Measurements from ENCODE around the gene PITPNM1. TPM values are rescaled to one million over a fixed set of nuclear protein-coding genes. Genes with fewer than 3 reads are reported as not detected.

Gene PITPNM1
- total and polyA plus RNA-seq, 2 experiments from 2014 or later: 9.1 to 57.1 TPM

DNA sequence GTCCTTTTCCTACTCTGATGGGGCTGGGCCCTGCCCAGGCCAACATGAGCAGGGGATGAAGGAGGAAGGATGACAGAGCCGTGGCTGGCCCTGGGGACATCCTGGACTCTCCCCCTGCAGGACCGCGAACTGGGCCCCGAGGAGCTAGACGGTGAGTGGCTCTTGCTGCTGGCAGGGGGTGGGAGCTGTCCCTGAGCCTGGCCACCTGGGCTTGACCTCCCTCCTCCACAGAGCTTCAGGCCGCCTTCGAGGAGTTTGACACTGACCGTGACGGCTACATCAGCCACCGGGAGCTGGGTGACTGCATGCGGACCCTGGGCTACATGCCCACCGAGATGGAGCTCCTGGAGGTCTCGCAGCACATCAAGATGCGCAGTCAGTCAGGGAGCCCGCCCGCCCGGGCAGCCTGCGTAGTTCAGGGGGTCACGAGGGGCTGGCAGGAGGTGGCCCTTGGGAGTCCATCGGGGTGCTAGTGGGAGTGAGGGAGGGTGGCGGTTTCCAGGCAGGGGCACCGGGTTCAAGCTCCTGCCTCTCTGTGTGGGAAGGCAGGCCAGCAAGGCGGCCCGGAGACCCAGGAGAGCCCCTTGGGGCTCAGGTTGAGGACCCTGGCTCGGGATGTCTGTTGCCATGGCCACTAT, 49.0 kb downstream of the PITPNM1 start:
- no peaks in the 10 kb centered on the region for H3F3A ChIP-seq (replicated peaks; ENCODE audit: low read depth)
- H2AFZ ChIP-seq: no peak overlapping the region
- no peak overlapping the region for H3K27ac ChIP-seq (ENCODE audit: low read depth)
- H3K36me3 ChIP-seq (ENCODE audit: insufficient read depth): no peaks in the 10 kb centered on the region
- no peak for ATAC-seq
- H3K27ac Mint-ChIP-seq: no peak overlapping the region
- H3K9me2 ChIP-seq (ENCODE audit: insufficient read depth): no peaks in the 10 kb centered on the region
- no peaks in the 10 kb centered on the region for H3K4me1 Mint-ChIP-seq
- no peaks in the 10 kb centered on the region for H3K4me1 ChIP-seq (ENCODE audit: insufficient read depth)
- no peaks in the 10 kb centered on the region for H3K36me3 Mint-ChIP-seq (ENCODE audit: low read depth)
- no peak for DNase-seq (ENCODE audit: low spot score)
- no peaks in the 10 kb centered on the region for H3K79me2 ChIP-seq (replicated peaks; ENCODE audit: insufficient read depth)
- no peak overlapping the region for H3K4me3 ChIP-seq
- no peak overlapping the region for H3K4me2 ChIP-seq
- TF ChIP-seq POLR2AphosphoS5 (IDR thresholded peaks at IDR 0.05; ENCODE audit: low read depth): no peak
- TF ChIP-seq, protein P1, sequence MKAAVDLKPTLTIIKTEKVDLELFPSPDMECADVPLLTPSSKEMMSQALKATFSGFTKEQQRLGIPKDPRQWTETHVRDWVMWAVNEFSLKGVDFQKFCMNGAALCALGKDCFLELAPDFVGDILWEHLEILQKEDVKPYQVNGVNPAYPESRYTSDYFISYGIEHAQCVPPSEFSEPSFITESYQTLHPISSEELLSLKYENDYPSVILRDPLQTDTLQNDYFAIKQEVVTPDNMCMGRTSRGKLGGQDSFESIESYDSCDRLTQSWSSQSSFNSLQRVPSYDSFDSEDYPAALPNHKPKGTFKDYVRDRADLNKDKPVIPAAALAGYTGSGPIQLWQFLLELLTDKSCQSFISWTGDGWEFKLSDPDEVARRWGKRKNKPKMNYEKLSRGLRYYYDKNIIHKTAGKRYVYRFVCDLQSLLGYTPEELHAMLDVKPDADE (IDR thresholded peaks at IDR 0.05): no peak
- TF ChIP-seq JUNB (IDR thresholded peaks at IDR 0.05; ENCODE audit: unreplicated experiment): no peak
- TF ChIP-seq STAT1 (IDR thresholded peaks at IDR 0.05; ENCODE audit: unreplicated experiment): no peak
- no peak for TF ChIP-seq CREB1 (CRISPR knock-in tag; IDR thresholded peaks at IDR 0.05; ENCODE audit: low read depth)
- TF ChIP-seq NANOG (IDR thresholded peaks at IDR 0.05; ENCODE audit: borderline replicate concordance): no peak
- H3K27me3 Mint-ChIP-seq (ENCODE audit: insufficient read depth, low read depth, poor library complexity): peaks cover 4% of the 10 kb centered on the region
- H3K9me3 Mint-ChIP-seq: no peaks in the 10 kb centered on the region
- H4K20me1 ChIP-seq (replicated peaks; ENCODE audit: insufficient read depth): no peaks in the 10 kb centered on the region
- no peaks in the 10 kb centered on the region for H3K27me3 ChIP-seq (ENCODE audit: insufficient read depth)
- H3K4me3 Mint-ChIP-seq: no peak overlapping the region

DNA sequence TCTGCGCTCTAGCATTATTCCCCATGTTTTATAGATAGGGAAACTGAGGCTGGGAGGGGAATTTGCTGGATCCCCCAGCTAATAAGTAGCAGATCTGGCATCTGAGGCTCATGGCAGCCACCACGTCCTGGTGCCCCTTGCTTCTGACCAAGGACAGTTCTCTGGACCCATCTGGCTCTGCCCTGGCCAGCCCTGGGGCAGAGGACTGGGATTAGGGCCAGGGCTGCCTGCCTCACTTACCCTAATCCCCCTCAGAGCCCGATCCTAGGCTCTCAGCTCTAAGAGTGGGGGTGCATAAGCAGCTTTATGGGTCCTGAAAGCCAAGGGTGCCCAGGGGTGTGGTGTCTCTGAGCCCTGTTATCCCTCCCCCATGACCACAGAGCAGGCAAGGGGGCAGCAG, 50.1 kb downstream of the PITPNM1 start, which contains the start of gene CABP4:
Gene CABP4 (plus strand): TSS at position 301 of the 400 bp plus-strand sequence. CDS start 70 bp downstream, at position 371.
- H3K4me3 Mint-ChIP-seq: no peak within 1 kb of the TSS; the same call in 2 of the 3 replicates
- H3K4me1 ChIP-seq (ENCODE audit: insufficient read depth): no peaks in the 10 kb centered on the region
- H3K79me2 ChIP-seq (replicated peaks; ENCODE audit: insufficient read depth): no peaks in the 10 kb centered on the region
- DNase-seq (ENCODE audit: low spot score) (no peak), ATAC-seq (no peak)
- no peaks in the 10 kb centered on the region for H3K36me3 Mint-ChIP-seq (ENCODE audit: low read depth)
- no peaks in the 10 kb centered on the region for H3K4me1 Mint-ChIP-seq
- peaks cover 8% of the 10 kb centered on the region for H3K27me3 Mint-ChIP-seq (ENCODE audit: insufficient read depth, low read depth, poor library complexity)
- no peaks in the 10 kb centered on the region for H3F3A ChIP-seq (replicated peaks; ENCODE audit: low read depth)
- no peak within 1 kb of the TSS for H3K27ac ChIP-seq (ENCODE audit: low read depth)
- H3K9me2 ChIP-seq (ENCODE audit: insufficient read depth): no peaks in the 10 kb centered on the region
- no peak within 1 kb of the TSS for H3K27ac Mint-ChIP-seq
- H3K4me2 ChIP-seq: no peak within 1 kb of the TSS
- no peak within 1 kb of the TSS for H3K4me3 ChIP-seq
- no peaks in the 10 kb centered on the region for H3K9me3 Mint-ChIP-seq
- no peaks in the 10 kb centered on the region for H4K20me1 ChIP-seq (replicated peaks; ENCODE audit: insufficient read depth)
- no peak within 1 kb of the TSS for H2AFZ ChIP-seq
- H3K27me3 ChIP-seq (ENCODE audit: insufficient read depth): no peaks in the 10 kb centered on the region
- no peaks in the 10 kb centered on the region for H3K36me3 ChIP-seq (ENCODE audit: insufficient read depth)
- TF ChIP-seq STAT1 (IDR thresholded peaks at IDR 0.05; ENCODE audit: unreplicated experiment) (no peak), ZNF114 (CRISPR knock-in tag; IDR thresholded peaks at IDR 0.05) (no peak), ZNF331 (CRISPR knock-in tag; IDR thresholded peaks at IDR 0.05; ENCODE audit: low read depth) (no peak), NANOG (IDR thresholded peaks at IDR 0.05; ENCODE audit: borderline replicate concordance) (no peak), EZH2phosphoT487 (IDR thresholded peaks at IDR 0.05; ENCODE audit: unreplicated experiment) (no peak), EZH2 (IDR thresholded peaks at IDR 0.05; ENCODE audit: low read depth, unreplicated experiment) (no peak), JUNB (IDR thresholded peaks at IDR 0.05; ENCODE audit: unreplicated experiment) (no peak), POLR2AphosphoS5 (IDR thresholded peaks at IDR 0.05; ENCODE audit: low read depth) (no peak)
- TF ChIP-seq, protein P2, sequence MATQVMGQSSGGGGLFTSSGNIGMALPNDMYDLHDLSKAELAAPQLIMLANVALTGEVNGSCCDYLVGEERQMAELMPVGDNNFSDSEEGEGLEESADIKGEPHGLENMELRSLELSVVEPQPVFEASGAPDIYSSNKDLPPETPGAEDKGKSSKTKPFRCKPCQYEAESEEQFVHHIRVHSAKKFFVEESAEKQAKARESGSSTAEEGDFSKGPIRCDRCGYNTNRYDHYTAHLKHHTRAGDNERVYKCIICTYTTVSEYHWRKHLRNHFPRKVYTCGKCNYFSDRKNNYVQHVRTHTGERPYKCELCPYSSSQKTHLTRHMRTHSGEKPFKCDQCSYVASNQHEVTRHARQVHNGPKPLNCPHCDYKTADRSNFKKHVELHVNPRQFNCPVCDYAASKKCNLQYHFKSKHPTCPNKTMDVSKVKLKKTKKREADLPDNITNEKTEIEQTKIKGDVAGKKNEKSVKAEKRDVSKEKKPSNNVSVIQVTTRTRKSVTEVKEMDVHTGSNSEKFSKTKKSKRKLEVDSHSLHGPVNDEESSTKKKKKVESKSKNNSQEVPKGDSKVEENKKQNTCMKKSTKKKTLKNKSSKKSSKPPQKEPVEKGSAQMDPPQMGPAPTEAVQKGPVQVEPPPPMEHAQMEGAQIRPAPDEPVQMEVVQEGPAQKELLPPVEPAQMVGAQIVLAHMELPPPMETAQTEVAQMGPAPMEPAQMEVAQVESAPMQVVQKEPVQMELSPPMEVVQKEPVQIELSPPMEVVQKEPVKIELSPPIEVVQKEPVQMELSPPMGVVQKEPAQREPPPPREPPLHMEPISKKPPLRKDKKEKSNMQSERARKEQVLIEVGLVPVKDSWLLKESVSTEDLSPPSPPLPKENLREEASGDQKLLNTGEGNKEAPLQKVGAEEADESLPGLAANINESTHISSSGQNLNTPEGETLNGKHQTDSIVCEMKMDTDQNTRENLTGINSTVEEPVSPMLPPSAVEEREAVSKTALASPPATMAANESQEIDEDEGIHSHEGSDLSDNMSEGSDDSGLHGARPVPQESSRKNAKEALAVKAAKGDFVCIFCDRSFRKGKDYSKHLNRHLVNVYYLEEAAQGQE (IDR thresholded peaks at IDR 0.05; ENCODE audit: unreplicated experiment): no peak
- TF ChIP-seq, protein P1 (IDR thresholded peaks at IDR 0.05): no peak
- TF ChIP-seq, protein P3, sequence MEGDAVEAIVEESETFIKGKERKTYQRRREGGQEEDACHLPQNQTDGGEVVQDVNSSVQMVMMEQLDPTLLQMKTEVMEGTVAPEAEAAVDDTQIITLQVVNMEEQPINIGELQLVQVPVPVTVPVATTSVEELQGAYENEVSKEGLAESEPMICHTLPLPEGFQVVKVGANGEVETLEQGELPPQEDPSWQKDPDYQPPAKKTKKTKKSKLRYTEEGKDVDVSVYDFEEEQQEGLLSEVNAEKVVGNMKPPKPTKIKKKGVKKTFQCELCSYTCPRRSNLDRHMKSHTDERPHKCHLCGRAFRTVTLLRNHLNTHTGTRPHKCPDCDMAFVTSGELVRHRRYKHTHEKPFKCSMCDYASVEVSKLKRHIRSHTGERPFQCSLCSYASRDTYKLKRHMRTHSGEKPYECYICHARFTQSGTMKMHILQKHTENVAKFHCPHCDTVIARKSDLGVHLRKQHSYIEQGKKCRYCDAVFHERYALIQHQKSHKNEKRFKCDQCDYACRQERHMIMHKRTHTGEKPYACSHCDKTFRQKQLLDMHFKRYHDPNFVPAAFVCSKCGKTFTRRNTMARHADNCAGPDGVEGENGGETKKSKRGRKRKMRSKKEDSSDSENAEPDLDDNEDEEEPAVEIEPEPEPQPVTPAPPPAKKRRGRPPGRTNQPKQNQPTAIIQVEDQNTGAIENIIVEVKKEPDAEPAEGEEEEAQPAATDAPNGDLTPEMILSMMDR (conservative IDR thresholded peaks at IDR 0.05; ENCODE audit: low read depth in 2 of 2): no peak
